Heart left ventricle (tissue), 13 donors: ENCODE measurements around the gene RNF13.

Experiments
- CTCF ChIP-seq, 12 donors: fragments of 200-600 bp; sonication (generic) in 4 of 12; IDR thresholded peaks; one replicate each; pipeline versions ENCODE4 v1.5.0 to v1.8.0; 2018 to 2022; ENCODE audit warnings: antibody characterized with exemption in 12 of 12, mild to moderate bottlenecking in 5 of 12
- POLR2A ChIP-seq, 2 donors: fragments of 450-650 bp; IDR thresholded peaks; one replicate each; pipeline ENCODE4 v1.6.1; 2017; ENCODE audit warnings: antibody characterized with exemption in 2 of 2, mild to moderate bottlenecking in 2 of 2, moderate library complexity in 2 of 2
- donor health status: ischemic (EF 13 %, LVEDD 7.1; RV severe dilation, severe dysfunction).
- donor health status: DM: no; HTN: yes; CAD: no.
- donor health status: DM: no; HTN: no; CAD: no.
- donor health status: ischemic (EF 25% LVEDD 6.9; RV normal size, moderate dysfunction).
- donor health status: ischemic (EF 25% LVEDD 5.7; RV mildly dilated, moderate dysfunction).
- donor health status: ischemic (EF 35%, LVEDD 5.7; RV mildly dilated, moderate dysfunction).
- donor health status: nonischemic (EF 11% LVEDD 7.7; RV severe dilation, severe dysfunction).
- donor health status: DM: yes; HTN: yes; CAD: no.
- donor health status: PGD.
- donor health status: ischemic (EF 29% LVEDD 5.4; RV normal size, mild dysfunction).
- donor health status: nonischemic (EF 23%, LVEDD 6.1; RV moderate dilation, normal function).

DNA sequence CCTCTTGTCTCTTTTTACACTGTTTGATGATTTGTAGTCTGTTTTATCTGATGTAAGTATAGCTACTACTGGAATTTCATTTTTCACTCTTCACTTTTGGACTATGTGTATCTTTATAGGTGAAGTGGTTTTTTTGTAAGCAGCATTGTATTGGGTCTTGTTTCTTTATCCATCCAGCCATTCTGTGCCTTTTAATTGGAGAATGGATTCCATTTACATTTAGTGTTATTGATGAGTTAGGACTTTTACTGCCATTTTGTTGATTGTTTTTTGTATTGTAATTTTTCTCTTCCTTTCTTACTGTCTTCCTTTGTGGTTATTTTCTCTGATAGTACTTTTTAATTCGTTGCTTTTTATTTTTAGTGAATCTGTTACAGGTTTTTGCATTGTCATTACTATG is 54.5 kb downstream of the RNF13 start:
- TF ChIP-seq CTCF (IDR thresholded peaks at IDR 0.05) (no peak), POLR2A (IDR thresholded peaks at IDR 0.05) (no peak)
